CD4-positive, alpha-beta T cell treated with Interleukin-1 beta for 1 hour (primary cell): ENCODE results near the gene UBE2J2.
A peak's percentile ranks its signal among the peaks of the same experiment; 100 is the strongest.

ENCODE experiments used
- DNase-seq, 2 donors: peaks; one replicate each; pipeline ENCODE4 v3.0.0-alpha.2; 2020 to 2022

The UBE2J2 gene

GRCh38 chr1:1223891-1224290, 49.8 kb downstream of the UBE2J2 start:
- no peak for DNase-seq

GRCh38 chr1:1223321-1223720, 50.3 kb downstream of the UBE2J2 start:
- DNase-seq: no peak

- no peak for DNase-seq
Measured at GRCh38 chr1:1222575-1223225, 51.0 kb downstream of the UBE2J2 start.

GRCh38 chr1:1221887-1222574, 51.6 kb downstream of the UBE2J2 start:
- DNase-seq: no peak

GRCh38 chr1:1220197-1220596, 53.5 kb downstream of the UBE2J2 start:
- DNase-seq: no peak

- DNase-seq: peak; percentile 32 to 72
Measured at GRCh38 chr1:1219341-1219740, 54.3 kb downstream of the UBE2J2 start.

GRCh38 chr1:1218524-1219200, 55.0 kb downstream of the UBE2J2 start:
- no peak for DNase-seq

- no peak for DNase-seq
Measured at GRCh38 chr1:1217621-1218523, 55.8 kb downstream of the UBE2J2 start.

- peak in 1 of 2 donors; percentile 68 for DNase-seq
Measured at GRCh38 chr1:1216770-1217620, 56.7 kb downstream of the UBE2J2 start.

- no peak for DNase-seq
Measured at GRCh38 chr1:1215881-1216605, 57.6 kb downstream of the UBE2J2 start.

GRCh38 chr1:1215080-1215676, 58.5 kb downstream of the UBE2J2 start:
- peak in 1 of 2 donors; percentile 55 for DNase-seq

GRCh38 chr1:1213345-1214265, 60.0 kb downstream of the UBE2J2 start, which contains the start of gene TNFRSF4:
Gene TNFRSF4, minus strand, starts transcription at chr1:1214153. Its CDS starts 26 bp downstream, at chr1:1214127.
- peak; percentile 41 to 54 for DNase-seq

GRCh38 chr1:1212780-1213344, 60.8 kb downstream of the UBE2J2 start:
- peak; percentile 63 to 65 for DNase-seq

- DNase-seq: no peak
Measured at GRCh38 chr1:1211541-1212441, 61.9 kb downstream of the UBE2J2 start.

GRCh38 chr1:1210726-1211540, 62.7 kb downstream of the UBE2J2 start:
- no peak for DNase-seq

GRCh38 chr1:1208713-1209433, 64.8 kb downstream of the UBE2J2 start:
- DNase-seq: peak; percentile 51 to 58

GRCh38 chr1:1207571-1207892, 66.1 kb downstream of the UBE2J2 start:
- DNase-seq: no peak
